Measurements from ENCODE around the gene UQCRC2. TPM values are rescaled to one million over a fixed set of nuclear protein-coding genes. Genes with fewer than 3 reads are reported as not detected.
"Not testable (repeated sequence)": the region's sequence is repeated elsewhere in the genome, so short reads cannot be mapped to it uniquely, and the experiment has no call there.

UQCRC2 gene
- 100 to 1,000 TPM in 3 of 4 donors, 10 to 100 TPM in 1; 99.9 to 153 (median 140) TPM for total RNA-seq

GRCh38 chr16:21952793-21953540 is at the start of gene UQCRC2:
TSS of gene UQCRC2 (plus strand) at chr16:21953361. CDS start at chr16:21953424, 63 bp downstream.
- H3K4me3 ChIP-seq (ENCODE audit: low read depth, poor library complexity, severe bottlenecking): peak within 1 kb of the TSS; percentile 93
- peak; percentile 89 to 97 for DNase-seq (ENCODE audit: low spot score in 2 of 2)
- intact Hi-C loops (cut with DNase I; ENCODE audit: low total_unique reads): no loop called here
- TF ChIP-seq POLR2A (IDR thresholded peaks at IDR 0.05) (no peak), CTCF (IDR thresholded peaks at IDR 0.05) (no peak)
- 0 to 1% methylated on average over 41 of the region's 41 CpGs for whole genome bisulfite sequencing, 2 donors

- H3K4me3 ChIP-seq (ENCODE audit: low read depth, poor library complexity, severe bottlenecking); DNase-seq (ENCODE audit: low spot score in 2 of 2); intact Hi-C loops (cut with DNase I; ENCODE audit: low total_unique reads): not testable (repeated sequence)
- 82 to 97% methylated on average over 3 to 4 of the region's 4 CpGs for WGBS, 2 donors
Measured at GRCh38 chr16:21932650-21933049, 20.5 kb upstream of the UQCRC2 start.

- DNase-seq (ENCODE audit: low spot score in 2 of 2); H3K4me3 ChIP-seq (ENCODE audit: low read depth, poor library complexity, severe bottlenecking); intact Hi-C loops (cut with DNase I; ENCODE audit: low total_unique reads): not testable (repeated sequence)
- WGBS, 2 donors: 65 to 72% methylated on average over 4 of the region's 4 CpGs
Measured at GRCh38 chr16:21933316-21933715, 19.8 kb upstream of the UQCRC2 start.

- H3K4me3 ChIP-seq (ENCODE audit: low read depth, poor library complexity, severe bottlenecking); DNase-seq (ENCODE audit: low spot score in 2 of 2); intact Hi-C loops (cut with DNase I; ENCODE audit: low total_unique reads): not testable (repeated sequence)
- 86 to 90% methylated on average over 4 of the region's 4 CpGs for WGBS, 2 donors
Measured at GRCh38 chr16:21933790-21934189, 19.4 kb upstream of the UQCRC2 start.

- H3K4me3 ChIP-seq (ENCODE audit: low read depth, poor library complexity, severe bottlenecking); DNase-seq (ENCODE audit: low spot score in 2 of 2); intact Hi-C loops (cut with DNase I; ENCODE audit: low total_unique reads): not testable (repeated sequence)
- WGBS, 2 donors: 69 to 72% methylated on average over 6 of the region's 6 CpGs
Measured at GRCh38 chr16:21936216-21936615, 16.9 kb upstream of the UQCRC2 start.

GRCh38 chr16:21937336-21937829 is 15.8 kb upstream of the UQCRC2 start:
- intact Hi-C loops (cut with DNase I; ENCODE audit: low total_unique reads): no loop called here
- DNase-seq (ENCODE audit: low spot score in 2 of 2): no peak
- TF ChIP-seq POLR2A (IDR thresholded peaks at IDR 0.05) (no peak), CTCF (IDR thresholded peaks at IDR 0.05) (no peak)
- H3K4me3 ChIP-seq (ENCODE audit: low read depth, poor library complexity, severe bottlenecking): no peak overlapping the region

GRCh38 chr16:21940570-21940969 is 12.6 kb upstream of the UQCRC2 start:
- no peak for DNase-seq (ENCODE audit: low spot score in 2 of 2)
- 76 to 78% methylated on average over 1 of the region's 1 CpG for WGBS, 2 donors
- no peak overlapping the region for H3K4me3 ChIP-seq (ENCODE audit: low read depth, poor library complexity, severe bottlenecking)
- intact Hi-C loops (cut with DNase I; ENCODE audit: low total_unique reads): no loop called here
- TF ChIP-seq POLR2A (IDR thresholded peaks at IDR 0.05) (no peak), CTCF (IDR thresholded peaks at IDR 0.05) (no peak)

- intact Hi-C loops (cut with DNase I; ENCODE audit: low total_unique reads): no loop called here
- DNase-seq (ENCODE audit: low spot score in 2 of 2): no peak
- WGBS, 2 donors: 89 to 97% methylated on average over 4 of the region's 4 CpGs
- TF ChIP-seq POLR2A (IDR thresholded peaks at IDR 0.05): no peak
- TF ChIP-seq CTCF (IDR thresholded peaks at IDR 0.05): no peak
- H3K4me3 ChIP-seq (ENCODE audit: low read depth, poor library complexity, severe bottlenecking): no peak overlapping the region
Measured at GRCh38 chr16:21943571-21943970, 9.6 kb upstream of the UQCRC2 start.

Measured in lower leg skin (tissue), 4 donors.